IPS-18c (cell line): ENCODE results near the gene SUCNR1.
"Not testable (repeated sequence)": the region's sequence is repeated elsewhere in the genome, so short reads cannot be mapped to it uniquely, and the experiment has no call there.

Experiments
- H3K4me3 ChIP-seq: 2 replicates; pipeline ENCODE4 v1.7.0; 2013; ENCODE audit warnings: low read depth, mild to moderate bottlenecking, low read length, moderate library complexity; ENCODE audit not compliant: insufficient read depth
- H3K9me3 ChIP-seq: one replicate; pipeline ENCODE4 v1.6.1; 2013; ENCODE audit warnings: mild to moderate bottlenecking, low read length, moderate library complexity; ENCODE audit not compliant: control insufficient read depth, insufficient read depth

Gene SUCNR1

GRCh38 chr3:151918253-151919029, 45.0 kb downstream of the SUCNR1 start:
- Histone ChIP-seq H3K4me3 (no peak overlapping the region), H3K9me3 (no peaks in the 10 kb centered on the region)

- Histone ChIP-seq H3K9me3 (no peaks in the 10 kb centered on the region), H3K4me3 (no peak overlapping the region)
These were observed 45.5 kb downstream of the SUCNR1 start for GRCh38 chr3:151919030-151919328.

DNA sequence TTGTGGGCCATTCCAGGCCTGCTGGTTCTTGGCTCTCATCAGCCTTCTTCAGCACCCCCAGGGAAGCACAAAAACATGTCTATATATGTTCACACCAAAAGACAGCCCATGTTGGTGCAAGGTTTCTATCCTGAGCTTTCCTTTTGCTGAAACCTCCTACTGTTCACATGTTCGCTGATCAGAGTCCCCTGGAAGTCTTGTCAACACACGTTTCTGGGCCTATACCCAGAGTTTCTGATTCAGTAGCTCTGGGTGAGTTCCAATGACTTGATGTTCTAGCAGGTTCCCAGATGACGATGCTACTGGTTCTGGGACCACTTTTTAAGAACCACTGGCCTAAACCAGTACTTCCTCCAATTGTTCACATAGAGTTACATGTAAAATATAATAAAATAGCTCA, 46.0 kb downstream of the SUCNR1 start:
- Histone ChIP-seq H3K9me3 (no peaks in the 10 kb centered on the region), H3K4me3 (no peak overlapping the region)

- H3K9me3 ChIP-seq: peaks cover 3% of the 10 kb centered on the region
- no peak overlapping the region for H3K4me3 ChIP-seq
These were observed 50.5 kb downstream of the SUCNR1 start for GRCh38 chr3:151923901-151924300.

- Histone ChIP-seq H3K9me3 (peaks cover 3% of the 10 kb centered on the region), H3K4me3 (no peak overlapping the region)
These were observed 51.3 kb downstream of the SUCNR1 start for GRCh38 chr3:151924753-151925152.

DNA sequence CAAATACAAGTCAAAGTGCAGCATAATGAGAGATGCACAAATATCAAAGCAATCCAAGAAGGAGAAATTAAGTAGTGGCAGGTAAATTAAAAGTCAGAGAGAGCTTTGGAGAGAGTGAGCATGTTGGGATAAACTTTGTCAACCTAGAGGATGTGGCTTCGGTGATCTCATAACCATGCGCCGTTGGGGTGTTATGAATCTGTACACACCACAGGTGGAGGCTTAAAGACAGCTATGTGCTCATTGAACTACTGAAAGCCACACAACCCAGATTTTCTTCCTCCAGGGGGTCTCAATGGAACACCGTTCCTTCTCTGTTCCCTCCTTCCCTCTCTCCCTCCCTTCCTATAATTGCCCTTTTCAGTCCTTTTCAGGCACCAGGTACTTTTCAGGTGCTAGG, 52.0 kb downstream of the SUCNR1 start:
- Histone ChIP-seq H3K4me3 (no peak overlapping the region), H3K9me3 (peaks cover 3% of the 10 kb centered on the region)

- H3K9me3 ChIP-seq: peaks cover 3% of the 10 kb centered on the region
- H3K4me3 ChIP-seq: no peak overlapping the region
These were observed 52.4 kb downstream of the SUCNR1 start for GRCh38 chr3:151925876-151926275.

GRCh38 chr3:151926956-151927355, 53.5 kb downstream of the SUCNR1 start:
- peaks cover 3% of the 10 kb centered on the region for H3K9me3 ChIP-seq
- H3K4me3 ChIP-seq: no peak overlapping the region

- not testable (repeated sequence) for H3K4me3 ChIP-seq, H3K9me3 ChIP-seq
These were observed 54.6 kb downstream of the SUCNR1 start for GRCh38 chr3:151927915-151928525.

DNA sequence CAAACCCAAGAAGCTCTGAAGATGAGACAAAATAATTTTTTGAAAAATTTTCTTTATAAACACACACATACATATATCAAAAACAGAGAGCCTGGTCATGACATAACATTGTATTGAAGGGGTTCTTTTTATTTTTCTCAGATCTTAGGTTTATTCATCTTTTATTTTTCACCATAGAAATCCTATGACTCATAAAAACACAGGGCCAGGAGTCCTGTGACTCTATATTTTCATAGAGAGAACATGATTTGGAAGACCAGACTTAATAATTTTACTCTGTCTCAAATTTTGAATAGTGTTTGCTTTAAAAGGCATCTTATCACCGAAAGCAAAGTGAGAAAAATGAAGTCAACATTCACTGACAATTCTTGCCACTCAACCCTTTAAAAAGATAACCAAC, 57.7 kb downstream of the SUCNR1 start:
- Histone ChIP-seq H3K9me3 (peaks cover 3% of the 10 kb centered on the region), H3K4me3 (no peak overlapping the region)

DNA sequence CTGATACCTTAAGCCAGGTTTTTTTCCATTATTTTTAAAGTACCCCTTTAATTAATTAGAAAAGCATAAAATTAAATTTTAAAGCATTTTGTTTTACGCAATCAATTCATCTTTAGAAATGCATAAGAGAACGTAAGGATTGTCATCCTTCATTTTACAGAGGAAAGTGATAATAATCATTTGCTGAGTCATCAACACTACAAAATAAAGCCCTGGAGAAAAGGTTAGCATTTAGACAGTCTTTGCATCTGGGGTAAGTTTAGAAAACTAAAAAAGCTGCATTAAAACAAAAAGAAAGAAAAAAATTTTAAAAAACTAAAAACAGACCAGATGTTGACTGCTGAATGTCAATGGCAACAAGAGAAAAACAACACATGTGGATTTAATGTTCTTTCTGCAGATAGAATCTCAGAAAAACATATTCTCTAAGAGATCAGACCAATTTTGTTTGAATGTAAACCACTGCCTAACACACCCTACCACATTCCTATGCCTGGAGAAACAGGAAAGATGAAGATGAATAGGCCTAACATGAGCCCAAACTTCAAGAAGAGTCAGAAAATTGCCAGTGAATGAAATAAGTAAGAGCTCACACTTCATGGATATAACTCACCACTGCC, 59.9 kb downstream of the SUCNR1 start:
- Histone ChIP-seq H3K9me3 (no peaks in the 10 kb centered on the region), H3K4me3 (no peak overlapping the region)
